ENCODE measurements around the gene SDHA.

Gene SDHA

GRCh38 chr5:217494-218456 lies at the start of gene SDHA, which contains the start of gene CCDC127:
Gene SDHA (plus strand): TSS chr5:218320. CDS start chr5:218356, 36 bp downstream.
Gene CCDC127 (minus strand): TSS chr5:218153. CDS start chr5:216849, 1,304 bp downstream.
- DNase-seq (ENCODE audit: low spot score) = peak; percentile 92

GRCh38 chr5:169071-169727 lies 48.9 kb upstream of the SDHA start:
- no peak for DNase-seq (ENCODE audit: low spot score)

- DNase-seq (ENCODE audit: low spot score) = no peak
These were observed 48.4 kb upstream of the SDHA start for GRCh38 chr5:169728-170094.

- DNase-seq (ENCODE audit: low spot score) = no peak
These were observed 46.9 kb upstream of the SDHA start for GRCh38 chr5:170971-171800.

GRCh38 chr5:171801-172331 lies 46.3 kb upstream of the SDHA start:
- no peak for DNase-seq (ENCODE audit: low spot score)

- no peak for DNase-seq (ENCODE audit: low spot score)
These were observed 45.7 kb upstream of the SDHA start for GRCh38 chr5:172421-172820.

- no peak for DNase-seq (ENCODE audit: low spot score)
These were observed 45.3 kb upstream of the SDHA start for GRCh38 chr5:172841-173251.

GRCh38 chr5:173392-174290 lies 44.5 kb upstream of the SDHA start:
- DNase-seq (ENCODE audit: low spot score) = no peak

- DNase-seq (ENCODE audit: low spot score) = no peak
These were observed 43.9 kb upstream of the SDHA start for GRCh38 chr5:174291-174600.

GRCh38 chr5:174876-175465 lies 43.1 kb upstream of the SDHA start:
- no peak for DNase-seq (ENCODE audit: low spot score)

- no peak for DNase-seq (ENCODE audit: low spot score)
These were observed 41.8 kb upstream of the SDHA start for GRCh38 chr5:176296-176823.

- no peak for DNase-seq (ENCODE audit: low spot score)
These were observed 40.0 kb upstream of the SDHA start for GRCh38 chr5:178110-178509.

- no peak for DNase-seq (ENCODE audit: low spot score)
These were observed 38.7 kb upstream of the SDHA start for GRCh38 chr5:179401-179800.

GRCh38 chr5:180286-180918 lies 37.7 kb upstream of the SDHA start:
- DNase-seq (ENCODE audit: low spot score) = no peak

- no peak for DNase-seq (ENCODE audit: low spot score)
These were observed 37.0 kb upstream of the SDHA start for GRCh38 chr5:181160-181559.

GRCh38 chr5:181566-181965 lies 36.6 kb upstream of the SDHA start:
- DNase-seq (ENCODE audit: low spot score) = no peak

- no peak for DNase-seq (ENCODE audit: low spot score)
These were observed 36.0 kb upstream of the SDHA start for GRCh38 chr5:182126-182525.

GRCh38 chr5:184471-184870 lies 33.6 kb upstream of the SDHA start:
- DNase-seq (ENCODE audit: low spot score) = no peak

- DNase-seq (ENCODE audit: low spot score) = no peak
These were observed 32.7 kb upstream of the SDHA start for GRCh38 chr5:185095-186070.

All from kidney tubule cell (primary cell).